Measurements from ENCODE around the gene HIVEP1. TPM values are rescaled to one million over a fixed set of nuclear protein-coding genes. Genes with fewer than 3 reads are reported as not detected.

The HIVEP1 gene
- total and polyA plus RNA-seq, 4 donors: 2.7 to 27.2 (median 6.2) TPM

DNA sequence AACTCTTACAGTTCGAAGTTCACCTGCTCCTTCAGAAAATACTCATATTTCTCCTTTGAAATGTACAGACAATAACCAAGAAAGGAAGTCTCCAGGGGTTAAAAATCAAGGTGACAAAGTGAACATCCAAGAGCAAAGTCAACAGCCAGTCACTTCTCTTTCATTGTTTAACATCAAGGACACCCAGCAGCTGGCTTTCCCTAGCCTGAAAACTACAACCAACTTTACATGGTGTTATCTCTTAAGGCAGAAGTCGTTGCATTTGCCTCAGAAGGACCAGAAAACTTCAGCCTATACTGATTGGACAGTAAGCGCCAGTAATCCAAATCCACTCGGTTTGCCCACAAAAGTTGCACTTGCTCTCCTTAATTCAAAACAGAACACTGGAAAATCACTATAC lies 113.3 kb downstream of the HIVEP1 start:
- Histone ChIP-seq H3K4me3 (ENCODE audit: low read depth in 1 of 3, low read length in 3 of 3) (no peak overlapping the region), H3K27ac (ENCODE audit: low read depth in 1 of 2, low read length in 2 of 2) (no peak overlapping the region), H3K36me3 (ENCODE audit: control insufficient read depth in 4 of 4, insufficient read depth in 3 of 4, low read depth in 1 of 4, low read length in 3 of 4) (peaks cover 0 to 33% (median 17%) of the 10 kb centered on the region in 4 donors), H3K9ac (ENCODE audit: low read depth in 1 of 2, low read length in 2 of 2) (no peak overlapping the region), H3K9me3 (ENCODE audit: control insufficient read depth in 4 of 4, low read length in 3 of 4) (no peaks in the 10 kb centered on the region), H3K4me1 (ENCODE audit: control insufficient read depth in 4 of 4, insufficient read depth in 4 of 4, low read length in 3 of 4) (no peaks in the 10 kb centered on the region), H3K27me3 (ENCODE audit: control insufficient read depth in 4 of 4, insufficient read depth in 4 of 4, low read length in 3 of 4) (no peaks in the 10 kb centered on the region)
- no peak for TF ChIP-seq RXRA (IDR thresholded peaks at IDR 0.05)
- TF ChIP-seq, protein P1, sequence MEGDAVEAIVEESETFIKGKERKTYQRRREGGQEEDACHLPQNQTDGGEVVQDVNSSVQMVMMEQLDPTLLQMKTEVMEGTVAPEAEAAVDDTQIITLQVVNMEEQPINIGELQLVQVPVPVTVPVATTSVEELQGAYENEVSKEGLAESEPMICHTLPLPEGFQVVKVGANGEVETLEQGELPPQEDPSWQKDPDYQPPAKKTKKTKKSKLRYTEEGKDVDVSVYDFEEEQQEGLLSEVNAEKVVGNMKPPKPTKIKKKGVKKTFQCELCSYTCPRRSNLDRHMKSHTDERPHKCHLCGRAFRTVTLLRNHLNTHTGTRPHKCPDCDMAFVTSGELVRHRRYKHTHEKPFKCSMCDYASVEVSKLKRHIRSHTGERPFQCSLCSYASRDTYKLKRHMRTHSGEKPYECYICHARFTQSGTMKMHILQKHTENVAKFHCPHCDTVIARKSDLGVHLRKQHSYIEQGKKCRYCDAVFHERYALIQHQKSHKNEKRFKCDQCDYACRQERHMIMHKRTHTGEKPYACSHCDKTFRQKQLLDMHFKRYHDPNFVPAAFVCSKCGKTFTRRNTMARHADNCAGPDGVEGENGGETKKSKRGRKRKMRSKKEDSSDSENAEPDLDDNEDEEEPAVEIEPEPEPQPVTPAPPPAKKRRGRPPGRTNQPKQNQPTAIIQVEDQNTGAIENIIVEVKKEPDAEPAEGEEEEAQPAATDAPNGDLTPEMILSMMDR (IDR thresholded peaks at IDR 0.05; ENCODE audit: low read depth, low read length, missing input control): no peak
- TF ChIP-seq RAD21 (IDR thresholded peaks at IDR 0.05): no peak
- TF ChIP-seq NR2F2 (IDR thresholded peaks at IDR 0.05): no peak
- no peak for TF ChIP-seq SP1 (IDR thresholded peaks at IDR 0.05)
- TF ChIP-seq, protein P2, sequence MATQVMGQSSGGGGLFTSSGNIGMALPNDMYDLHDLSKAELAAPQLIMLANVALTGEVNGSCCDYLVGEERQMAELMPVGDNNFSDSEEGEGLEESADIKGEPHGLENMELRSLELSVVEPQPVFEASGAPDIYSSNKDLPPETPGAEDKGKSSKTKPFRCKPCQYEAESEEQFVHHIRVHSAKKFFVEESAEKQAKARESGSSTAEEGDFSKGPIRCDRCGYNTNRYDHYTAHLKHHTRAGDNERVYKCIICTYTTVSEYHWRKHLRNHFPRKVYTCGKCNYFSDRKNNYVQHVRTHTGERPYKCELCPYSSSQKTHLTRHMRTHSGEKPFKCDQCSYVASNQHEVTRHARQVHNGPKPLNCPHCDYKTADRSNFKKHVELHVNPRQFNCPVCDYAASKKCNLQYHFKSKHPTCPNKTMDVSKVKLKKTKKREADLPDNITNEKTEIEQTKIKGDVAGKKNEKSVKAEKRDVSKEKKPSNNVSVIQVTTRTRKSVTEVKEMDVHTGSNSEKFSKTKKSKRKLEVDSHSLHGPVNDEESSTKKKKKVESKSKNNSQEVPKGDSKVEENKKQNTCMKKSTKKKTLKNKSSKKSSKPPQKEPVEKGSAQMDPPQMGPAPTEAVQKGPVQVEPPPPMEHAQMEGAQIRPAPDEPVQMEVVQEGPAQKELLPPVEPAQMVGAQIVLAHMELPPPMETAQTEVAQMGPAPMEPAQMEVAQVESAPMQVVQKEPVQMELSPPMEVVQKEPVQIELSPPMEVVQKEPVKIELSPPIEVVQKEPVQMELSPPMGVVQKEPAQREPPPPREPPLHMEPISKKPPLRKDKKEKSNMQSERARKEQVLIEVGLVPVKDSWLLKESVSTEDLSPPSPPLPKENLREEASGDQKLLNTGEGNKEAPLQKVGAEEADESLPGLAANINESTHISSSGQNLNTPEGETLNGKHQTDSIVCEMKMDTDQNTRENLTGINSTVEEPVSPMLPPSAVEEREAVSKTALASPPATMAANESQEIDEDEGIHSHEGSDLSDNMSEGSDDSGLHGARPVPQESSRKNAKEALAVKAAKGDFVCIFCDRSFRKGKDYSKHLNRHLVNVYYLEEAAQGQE (IDR thresholded peaks at IDR 0.05): no peak
- no peak for TF ChIP-seq TAF1 (conservative IDR thresholded peaks at IDR 0.05)
- TF ChIP-seq, protein P3, sequence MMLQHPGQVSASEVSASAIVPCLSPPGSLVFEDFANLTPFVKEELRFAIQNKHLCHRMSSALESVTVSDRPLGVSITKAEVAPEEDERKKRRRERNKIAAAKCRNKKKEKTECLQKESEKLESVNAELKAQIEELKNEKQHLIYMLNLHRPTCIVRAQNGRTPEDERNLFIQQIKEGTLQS (IDR thresholded peaks at IDR 0.05): no peak
- no peak for TF ChIP-seq YY1 (IDR thresholded peaks at IDR 0.05)
- TF ChIP-seq JUND (IDR thresholded peaks at IDR 0.05): no peak
- no peak for TF ChIP-seq HNF4G (IDR thresholded peaks at IDR 0.05)
- no peak for TF ChIP-seq GABPA (IDR thresholded peaks at IDR 0.05 in 1 of 2, conservative IDR thresholded peaks at IDR 0.05 in 1 of 2)
- no peak for TF ChIP-seq FOXA1 (IDR thresholded peaks at IDR 0.05)
- TF ChIP-seq EGR1 (IDR thresholded peaks at IDR 0.05; ENCODE audit: low read depth in 2 of 2): no peak
- TF ChIP-seq, protein P4, sequence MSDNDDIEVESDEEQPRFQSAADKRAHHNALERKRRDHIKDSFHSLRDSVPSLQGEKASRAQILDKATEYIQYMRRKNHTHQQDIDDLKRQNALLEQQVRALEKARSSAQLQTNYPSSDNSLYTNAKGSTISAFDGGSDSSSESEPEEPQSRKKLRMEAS (IDR thresholded peaks at IDR 0.05): no peak
- TF ChIP-seq FOXA2 (IDR thresholded peaks at IDR 0.05): no peak
- TF ChIP-seq HNF4A (conservative IDR thresholded peaks at IDR 0.05): no peak
- TF ChIP-seq, protein P5, sequence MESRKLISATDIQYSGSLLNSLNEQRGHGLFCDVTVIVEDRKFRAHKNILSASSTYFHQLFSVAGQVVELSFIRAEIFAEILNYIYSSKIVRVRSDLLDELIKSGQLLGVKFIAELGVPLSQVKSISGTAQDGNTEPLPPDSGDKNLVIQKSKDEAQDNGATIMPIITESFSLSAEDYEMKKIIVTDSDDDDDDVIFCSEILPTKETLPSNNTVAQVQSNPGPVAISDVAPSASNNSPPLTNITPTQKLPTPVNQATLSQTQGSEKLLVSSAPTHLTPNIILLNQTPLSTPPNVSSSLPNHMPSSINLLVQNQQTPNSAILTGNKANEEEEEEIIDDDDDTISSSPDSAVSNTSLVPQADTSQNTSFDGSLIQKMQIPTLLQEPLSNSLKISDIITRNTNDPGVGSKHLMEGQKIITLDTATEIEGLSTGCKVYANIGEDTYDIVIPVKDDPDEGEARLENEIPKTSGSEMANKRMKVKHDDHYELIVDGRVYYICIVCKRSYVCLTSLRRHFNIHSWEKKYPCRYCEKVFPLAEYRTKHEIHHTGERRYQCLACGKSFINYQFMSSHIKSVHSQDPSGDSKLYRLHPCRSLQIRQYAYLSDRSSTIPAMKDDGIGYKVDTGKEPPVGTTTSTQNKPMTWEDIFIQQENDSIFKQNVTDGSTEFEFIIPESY (IDR thresholded peaks at IDR 0.05): no peak
- WGBS: 91% methylated on average over 4 of the region's 4 CpGs
- no peak for DNase-seq (ENCODE audit: low spot score)
